Eye (tissue), 1 donor: ENCODE data around the gene NAT8.
"Not testable (repeated sequence)": the region's sequence is repeated elsewhere in the genome, so short reads cannot be mapped to it uniquely, and the experiment has no call there.

ENCODE experiments used
- DNase-seq: peaks from one replicate; pipeline ENCODE4 v3.0.0-alpha.2; 2015

NAT8 gene, protein sequence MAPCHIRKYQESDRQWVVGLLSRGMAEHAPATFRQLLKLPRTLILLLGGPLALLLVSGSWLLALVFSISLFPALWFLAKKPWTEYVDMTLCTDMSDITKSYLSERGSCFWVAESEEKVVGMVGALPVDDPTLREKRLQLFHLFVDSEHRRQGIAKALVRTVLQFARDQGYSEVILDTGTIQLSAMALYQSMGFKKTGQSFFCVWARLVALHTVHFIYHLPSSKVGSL

DNA sequence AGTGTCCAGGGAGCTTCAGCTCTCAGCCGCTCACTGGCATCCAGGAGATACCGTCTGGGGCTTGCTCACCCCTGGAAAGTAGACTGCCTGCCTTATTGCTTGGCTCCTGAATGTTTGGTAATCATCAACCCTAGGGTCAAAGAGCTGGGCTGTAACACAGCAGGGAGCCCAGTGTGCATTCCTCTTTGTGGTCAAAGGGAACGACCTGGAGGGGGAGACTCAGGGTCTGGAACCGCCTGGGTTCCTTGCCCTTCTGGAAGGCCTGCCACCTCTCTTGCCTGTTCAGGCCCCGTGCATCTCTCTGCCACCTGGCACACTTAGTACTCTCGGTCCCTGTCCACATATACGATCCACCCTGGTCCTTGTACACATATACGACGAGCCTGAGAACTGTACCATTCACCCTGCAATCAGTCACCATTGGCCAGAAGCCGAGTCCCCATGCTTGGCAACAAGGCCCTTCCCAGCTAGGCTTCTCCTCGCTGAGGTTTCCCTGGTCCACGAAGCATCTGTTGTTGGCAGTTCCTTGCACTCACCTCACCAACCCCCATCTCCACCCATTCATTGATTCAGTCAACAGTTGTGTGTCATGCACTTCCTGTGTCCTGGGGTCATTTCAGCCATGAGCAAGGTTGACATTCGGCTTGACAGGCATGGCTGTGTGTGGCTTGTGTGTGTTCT, at the start of gene NAT8:
Gene NAT8, minus strand, starts transcription at position 85 of the 681 bp plus-strand sequence. CDS start 794 bp downstream, outside the sequence.
- DNase-seq, result no peak

DNA sequence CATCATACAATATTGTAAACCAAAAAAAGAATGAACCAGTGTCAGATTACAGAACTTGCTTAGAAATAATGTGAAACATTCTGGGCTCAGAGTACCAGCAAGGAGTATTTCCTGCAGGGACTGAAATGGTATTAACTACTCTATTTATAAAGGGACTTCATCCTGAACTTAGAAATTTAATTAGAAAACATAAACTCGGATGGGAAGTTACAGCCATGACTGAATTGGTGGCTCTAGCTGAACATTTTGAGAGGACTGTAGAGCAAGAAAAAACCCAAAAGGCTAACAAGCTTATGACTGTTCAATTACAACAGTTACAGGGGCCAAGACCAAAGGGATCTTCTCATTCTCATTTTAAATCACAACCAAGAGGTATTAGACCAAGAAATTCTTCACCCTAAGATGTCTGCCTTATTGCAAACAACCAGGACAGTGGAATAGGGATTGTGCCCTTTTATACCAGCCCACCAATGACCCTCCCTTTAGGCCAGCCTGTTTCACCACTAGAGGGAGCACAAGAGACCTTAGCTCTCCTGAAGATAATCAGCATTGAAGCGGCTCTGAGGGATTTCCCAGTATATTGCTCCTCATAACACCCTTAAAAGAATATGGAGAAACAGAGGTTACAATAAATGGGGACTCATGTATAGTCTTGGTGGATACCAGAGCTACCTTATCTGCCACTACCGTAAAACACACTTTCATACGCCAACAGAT, 48.3 kb upstream of the NAT8 start:
- DNase-seq, result peak; percentile 35

DNA sequence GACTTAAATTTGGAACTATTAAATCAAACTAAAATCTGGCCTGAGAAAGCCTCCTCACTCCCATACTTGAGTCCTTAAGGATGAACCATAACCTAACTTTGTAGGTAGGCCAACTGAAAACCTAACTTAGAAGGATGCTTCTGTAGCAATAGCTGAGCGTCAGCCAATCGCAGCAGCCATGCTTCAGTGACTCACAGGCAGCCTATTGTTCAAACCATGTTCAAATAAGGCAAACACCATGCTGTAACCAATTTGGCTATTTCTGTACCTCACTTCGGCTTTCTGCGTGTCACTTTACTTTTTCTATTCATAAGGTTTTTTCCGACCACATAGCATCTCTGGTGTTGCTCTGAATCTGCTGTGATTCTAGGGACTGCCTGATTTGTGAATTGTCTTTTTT, 46.3 kb upstream of the NAT8 start:
- not testable (repeated sequence) for DNase-seq

DNA sequence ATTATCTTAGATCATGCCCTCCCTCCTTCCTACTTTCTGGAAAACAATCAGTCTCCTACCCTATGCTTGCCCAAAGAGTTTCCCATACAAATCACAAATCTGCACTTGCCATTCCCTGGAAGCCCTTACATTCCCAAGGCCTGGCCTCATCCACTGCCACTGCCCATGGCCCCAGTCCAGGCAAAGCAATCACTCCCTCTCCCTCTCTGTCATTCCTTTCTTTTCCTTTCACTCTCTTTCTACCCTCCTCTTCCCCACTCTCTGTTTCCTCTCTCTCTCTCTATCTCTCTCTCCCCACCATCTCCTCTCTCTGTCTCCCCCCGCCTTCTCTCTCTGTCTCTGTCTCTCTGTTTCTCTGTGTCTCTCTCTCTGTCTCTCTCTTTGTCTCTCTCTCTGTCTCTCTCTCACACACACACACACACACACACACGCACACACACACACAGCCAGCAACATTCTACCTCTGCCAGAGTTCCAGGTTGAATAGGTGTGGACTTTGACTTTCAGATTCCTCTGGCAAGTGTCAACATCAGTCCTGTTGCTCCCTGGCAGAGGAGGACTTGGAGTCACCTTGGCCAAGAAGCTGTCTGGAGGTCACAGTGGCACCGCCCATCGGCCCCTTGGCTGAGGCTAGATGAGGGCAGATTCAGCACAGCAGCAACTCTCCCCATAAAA, 43.7 kb upstream of the NAT8 start:
- DNase-seq, result no peak

DNA sequence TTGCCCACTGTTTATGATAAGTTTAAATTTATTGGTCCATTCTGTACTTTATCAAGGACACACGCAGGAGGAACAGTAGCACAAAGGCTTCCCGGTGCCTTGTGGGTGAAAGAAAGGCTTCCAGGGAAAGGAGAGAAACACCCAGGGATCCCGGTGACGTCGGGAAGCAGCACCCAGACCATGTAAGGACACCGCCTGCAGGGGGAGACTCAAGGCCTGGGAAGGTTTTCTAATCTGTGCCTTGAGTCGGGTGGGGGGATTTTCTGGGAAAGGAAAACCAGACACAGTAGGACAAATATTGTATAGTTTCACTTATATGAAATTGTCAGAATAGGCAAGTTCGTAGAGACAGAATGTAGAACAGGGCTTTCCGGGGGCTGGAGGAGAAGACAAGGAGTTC, 42.7 kb upstream of the NAT8 start:
- not testable (repeated sequence) for DNase-seq

DNA sequence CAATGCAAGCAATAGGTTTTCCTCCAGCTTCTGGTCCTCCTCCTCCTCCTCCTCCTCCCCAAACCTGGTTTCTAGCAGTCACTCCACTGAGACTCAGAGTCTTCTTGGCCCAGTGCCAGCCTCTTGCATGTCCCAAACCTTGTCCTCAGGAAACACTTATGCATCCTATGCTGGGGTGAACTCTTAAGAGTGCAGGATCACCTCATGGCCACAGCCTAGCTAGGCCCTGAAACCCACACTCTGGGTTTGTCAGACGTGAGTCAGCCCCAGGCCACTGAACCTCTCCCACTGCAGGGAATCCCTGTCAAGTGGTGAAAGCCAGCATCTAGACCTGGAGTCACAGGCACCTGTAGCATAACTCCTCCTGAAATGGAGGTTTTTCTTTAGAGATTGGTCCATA, 42.1 kb upstream of the NAT8 start:
- DNase-seq, result not testable (repeated sequence)

DNA sequence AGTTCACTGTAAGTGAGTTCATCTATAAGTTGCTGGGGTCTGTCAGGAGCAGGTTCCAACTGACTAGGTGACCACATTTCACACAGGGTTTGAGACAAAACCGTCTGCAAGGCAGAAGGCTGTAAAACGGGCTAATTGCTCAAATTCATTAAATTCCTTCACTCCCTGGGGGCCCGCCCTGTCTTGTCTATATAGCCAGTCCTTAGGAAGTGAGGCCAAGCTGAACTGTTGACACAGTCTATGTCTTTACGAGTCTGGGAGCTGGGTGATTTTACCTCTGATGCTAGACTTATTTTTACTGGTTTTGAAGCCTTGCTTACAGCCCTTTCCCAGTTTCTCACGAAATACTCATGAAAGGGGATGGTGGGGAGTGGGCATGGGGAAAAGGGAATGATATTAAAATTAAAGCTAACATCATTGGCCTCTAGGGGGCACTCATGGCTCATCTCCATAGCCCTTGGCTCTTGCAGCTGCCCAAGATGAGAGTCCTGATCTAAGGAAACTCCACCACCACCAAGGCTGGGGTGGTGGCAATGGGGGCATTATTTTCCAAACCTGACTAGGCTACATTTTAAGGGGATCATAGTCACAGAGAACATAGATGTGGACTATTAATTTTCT, 37.8 kb upstream of the NAT8 start:
- peak; percentile 49 for DNase-seq

DNA sequence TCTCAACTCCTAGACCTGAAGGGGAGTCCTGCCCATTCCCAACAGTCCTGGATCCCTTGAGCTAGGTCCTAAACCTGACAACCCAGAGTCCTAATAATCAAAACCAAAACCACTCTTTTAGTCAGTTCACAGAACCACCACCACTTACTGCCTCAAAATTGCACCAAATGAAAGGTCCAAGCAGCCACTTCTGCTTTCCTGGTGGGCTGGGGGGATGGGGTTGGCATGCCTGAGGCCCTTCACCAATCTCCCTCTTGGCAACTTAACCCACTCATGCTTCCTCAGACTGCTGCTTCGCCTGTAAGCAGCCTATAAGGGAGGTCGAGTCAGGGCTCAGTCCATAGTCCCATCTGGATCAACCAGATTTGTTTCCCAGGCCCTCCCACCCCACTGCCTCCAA, 37.0 kb upstream of the NAT8 start:
- DNase-seq, result not testable (repeated sequence)

DNA sequence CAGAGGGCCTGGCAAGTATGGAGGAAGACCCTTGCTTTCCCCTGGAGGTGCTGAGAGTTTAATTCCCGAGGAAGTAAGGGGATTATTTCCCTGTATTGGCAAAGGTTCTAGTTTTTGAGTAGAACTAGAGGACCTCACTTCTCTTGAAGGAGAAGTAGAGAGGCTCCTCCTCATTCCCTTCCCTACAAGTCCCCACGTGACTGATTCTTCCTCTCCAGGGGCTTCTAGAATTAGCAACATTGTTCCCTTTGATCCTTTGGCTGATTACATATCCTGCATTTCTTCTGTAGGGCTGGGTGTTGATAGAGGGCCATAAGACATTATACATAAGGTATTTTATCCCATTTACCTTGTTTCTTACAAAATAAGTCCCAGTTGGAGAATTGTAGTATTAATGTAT, 35.8 kb upstream of the NAT8 start:
- not testable (repeated sequence) for DNase-seq

DNA sequence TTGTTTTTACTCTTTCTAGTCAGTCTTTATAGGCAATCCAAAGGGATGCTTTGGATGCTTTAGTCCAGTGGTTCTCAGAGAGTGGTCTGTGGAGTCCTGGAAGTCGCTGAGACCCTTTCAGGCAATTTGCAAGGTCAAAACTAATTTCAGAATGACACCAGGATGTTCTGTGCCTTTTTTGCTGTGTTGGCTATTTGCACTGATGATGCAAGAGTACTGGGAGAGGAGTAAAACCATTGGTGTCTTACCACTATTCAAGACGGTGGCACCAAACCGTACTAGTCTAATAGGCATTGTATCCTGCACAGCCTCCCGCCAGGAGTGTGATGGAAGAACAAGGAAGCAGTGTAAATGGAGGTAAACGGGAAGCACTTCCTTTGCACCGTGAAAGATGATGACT, 34.0 kb upstream of the NAT8 start:
- DNase-seq, result not testable (repeated sequence)

DNA sequence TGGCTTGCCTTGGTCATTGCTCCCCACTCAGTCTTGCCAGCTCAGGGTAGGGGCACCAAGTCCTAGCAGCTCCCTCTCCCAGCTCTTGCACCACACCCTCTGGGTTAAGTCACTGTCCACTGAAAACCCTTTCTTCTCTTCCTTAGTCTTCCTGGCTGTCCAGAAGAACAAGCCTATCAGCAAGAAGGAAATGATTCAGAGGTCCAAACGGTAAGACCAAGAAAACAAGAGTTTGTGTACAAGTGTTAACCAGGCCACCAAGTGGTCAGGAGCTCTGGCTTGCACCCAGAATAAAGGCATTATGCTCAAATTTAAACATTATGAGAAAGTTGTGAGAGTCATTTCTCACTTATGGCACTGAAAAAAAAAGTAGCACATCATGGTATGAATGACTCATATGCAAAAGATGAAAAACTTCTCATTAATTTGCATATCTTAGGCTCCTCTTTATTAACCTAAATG, 32.5 kb upstream of the NAT8 start:
- not testable (repeated sequence) for DNase-seq

DNA sequence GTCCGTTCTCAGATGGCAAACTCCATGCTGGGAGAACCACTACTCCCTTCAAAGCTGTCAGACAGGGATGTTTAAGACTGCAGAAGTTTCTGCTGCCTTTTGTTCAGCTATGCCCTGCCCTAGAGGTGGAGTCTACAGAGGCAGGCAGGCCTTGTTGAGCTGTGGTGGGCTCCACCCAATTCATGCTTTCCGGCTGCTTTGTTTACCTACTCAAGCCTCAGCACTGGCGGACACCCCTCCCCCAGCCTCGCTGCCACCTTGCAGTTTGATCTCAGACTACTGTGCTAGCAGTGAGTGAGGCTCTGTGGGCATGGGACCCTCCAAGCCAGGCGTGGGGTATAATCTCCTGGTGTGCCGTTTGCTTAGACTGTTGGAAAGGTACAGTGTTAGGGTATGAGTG, 27.8 kb upstream of the NAT8 start:
- not testable (repeated sequence) for DNase-seq

DNA sequence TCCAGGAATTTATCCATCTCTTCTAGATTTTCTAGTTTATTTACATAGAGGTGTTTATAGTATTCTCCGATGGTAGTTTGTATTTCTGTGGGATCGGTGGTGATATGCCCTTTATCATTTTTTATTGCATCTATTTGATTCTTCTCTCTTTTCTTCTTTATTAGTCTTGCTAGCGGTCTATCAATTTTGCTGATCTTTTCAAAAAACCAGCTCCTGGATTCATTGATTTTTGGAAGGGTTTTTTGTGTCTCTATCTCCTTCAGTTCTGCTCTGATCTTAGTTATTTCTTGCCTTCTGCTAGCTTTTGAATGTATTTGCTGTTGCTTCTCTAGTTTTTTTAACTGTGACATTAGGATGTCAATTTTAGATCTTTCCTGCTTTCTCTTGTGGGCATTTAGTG, 25.0 kb upstream of the NAT8 start:
- not testable (repeated sequence) for DNase-seq

DNA sequence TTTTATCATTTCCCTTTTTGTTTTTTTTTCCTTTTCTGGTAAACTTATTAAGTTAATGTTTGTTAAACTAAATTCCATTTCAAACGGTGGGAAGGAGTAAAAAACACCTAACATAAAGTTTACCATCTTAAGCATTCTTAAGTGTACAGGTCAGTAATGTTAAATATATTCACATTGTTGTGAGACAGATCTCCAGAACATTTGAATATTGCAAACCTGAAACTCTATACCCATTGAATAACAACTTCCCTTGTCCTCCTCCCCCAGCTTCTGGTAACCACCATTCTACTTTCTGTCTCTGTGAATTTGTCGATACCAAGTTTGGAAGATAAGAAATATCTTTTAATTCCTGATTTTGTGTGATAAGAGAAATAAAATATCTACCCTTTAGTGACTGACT, 12.0 kb upstream of the NAT8 start:
- DNase-seq, result no peak

DNA sequence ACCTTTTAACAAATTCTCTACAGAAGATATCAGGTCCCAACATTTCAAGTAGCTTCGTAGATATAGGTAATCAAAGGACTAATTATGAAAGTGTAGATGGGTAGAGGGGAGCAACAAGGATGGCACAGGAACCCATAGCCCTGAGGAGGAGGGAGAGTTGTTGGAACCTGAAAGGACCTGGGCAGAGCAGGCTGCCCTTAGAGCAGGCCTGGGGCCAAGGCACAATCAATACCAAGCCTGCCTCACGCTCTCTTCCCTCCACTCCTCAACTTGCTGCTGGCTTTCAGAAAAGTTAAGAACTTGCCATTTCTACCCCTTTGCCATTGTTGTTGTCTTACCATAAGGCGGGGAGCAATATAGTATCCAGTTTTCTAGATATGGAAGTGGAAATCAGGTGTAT, 10.1 kb upstream of the NAT8 start:
- DNase-seq, result no peak

DNA sequence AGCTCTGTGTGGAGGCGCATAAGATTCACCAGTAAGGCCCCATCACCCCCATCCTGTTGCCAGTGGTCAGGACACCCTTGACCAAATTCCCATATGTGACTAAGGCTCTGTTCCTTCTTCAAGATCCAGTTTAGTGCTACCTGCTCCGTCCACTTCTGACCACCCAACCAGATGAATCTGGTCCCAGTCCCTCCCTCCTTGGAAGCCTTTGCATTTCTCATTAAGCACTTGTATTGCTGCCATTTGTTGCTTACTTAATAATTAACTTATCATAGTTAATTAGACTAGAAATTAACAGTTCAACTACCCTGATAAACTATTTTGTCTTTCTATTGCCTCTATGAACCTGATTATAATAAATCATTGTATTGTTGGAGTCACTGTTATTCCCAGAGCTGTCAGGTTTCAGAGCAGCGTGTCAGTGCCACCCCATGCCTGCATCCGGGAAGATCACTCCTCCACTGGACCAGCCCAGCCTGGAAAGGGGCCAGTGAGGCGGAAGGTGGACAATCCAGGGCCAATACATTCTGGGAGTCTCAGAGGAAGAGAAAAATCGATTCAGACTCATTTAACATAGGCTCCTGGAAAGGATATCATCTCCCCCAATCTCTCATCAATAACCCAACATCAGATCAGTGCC, 9.5 kb upstream of the NAT8 start:
- no peak for DNase-seq

DNA sequence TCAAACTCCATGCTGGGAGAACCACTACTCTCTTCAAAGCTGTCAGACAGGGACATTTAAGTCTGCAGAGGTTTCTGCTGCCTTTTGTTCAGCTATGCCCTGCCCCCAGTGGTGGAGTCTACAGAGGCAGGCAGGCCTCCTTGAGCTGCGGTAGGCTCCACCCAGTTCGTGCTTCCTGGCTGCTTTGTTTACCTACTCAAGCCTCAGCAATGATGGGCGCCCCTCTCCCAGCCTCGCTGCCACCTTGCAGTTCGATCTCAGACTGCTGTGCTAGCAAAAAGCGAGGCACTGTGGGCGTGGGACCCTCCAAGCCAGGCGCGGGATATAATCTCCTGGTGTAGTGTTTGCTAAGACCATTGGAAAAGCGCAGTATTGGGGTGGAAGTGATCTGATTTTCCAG, 5.5 kb upstream of the NAT8 start:
- not testable (repeated sequence) for DNase-seq

DNA sequence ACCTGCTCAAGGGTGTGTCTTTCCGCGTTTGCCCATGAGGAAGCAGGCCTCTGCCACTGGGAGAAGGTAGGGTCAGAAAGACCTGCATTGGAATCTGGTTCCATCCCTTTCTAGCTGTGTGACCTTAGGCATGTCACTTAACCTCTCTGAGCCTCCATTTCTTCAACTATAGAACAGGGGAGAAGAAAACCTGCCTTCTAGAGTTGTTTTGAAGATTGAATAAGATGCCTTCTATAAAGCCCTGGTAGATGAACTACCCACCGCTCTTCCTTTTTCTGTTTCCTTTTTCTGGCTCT, 507 bp downstream of the NAT8 start:
- DNase-seq, result no peak

DNA sequence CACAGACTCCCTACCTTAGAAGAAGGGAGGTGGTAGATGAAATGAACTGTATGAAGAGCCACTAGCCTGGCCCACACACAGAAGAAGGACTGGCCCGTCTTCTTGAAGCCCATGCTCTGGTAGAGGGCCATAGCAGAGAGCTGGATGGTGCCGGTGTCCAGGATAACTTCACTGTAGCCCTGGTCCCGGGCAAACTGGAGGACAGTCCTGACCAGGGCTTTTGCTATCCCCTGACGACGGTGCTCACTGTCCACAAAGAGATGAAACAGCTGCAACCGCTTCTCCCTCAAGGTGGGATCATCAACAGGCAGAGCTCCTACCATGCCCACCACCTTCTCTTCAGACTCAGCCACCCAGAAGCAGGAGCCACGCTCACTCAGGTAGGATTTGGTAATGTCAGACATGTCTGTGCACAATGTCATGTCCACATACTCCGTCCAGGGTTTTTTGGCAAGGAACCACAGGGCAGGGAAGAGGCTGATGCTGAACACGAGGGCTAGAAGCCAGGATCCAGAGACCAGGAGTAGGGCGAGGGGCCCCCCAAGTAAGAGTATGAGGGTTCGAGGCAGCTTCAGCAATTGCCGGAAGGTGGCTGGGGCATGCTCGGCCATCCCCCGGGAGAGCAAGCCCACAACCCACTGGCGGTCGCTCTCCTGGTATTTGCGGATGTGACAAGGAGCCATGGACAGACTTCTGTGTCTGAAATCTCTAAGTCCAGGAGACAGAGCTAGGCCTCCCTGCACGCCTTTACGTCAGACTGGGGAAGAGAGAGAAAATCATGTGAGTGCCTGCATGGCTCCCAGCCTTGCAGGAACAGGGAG, 1.1 kb downstream of the NAT8 start:
- DNase-seq, result no peak

DNA sequence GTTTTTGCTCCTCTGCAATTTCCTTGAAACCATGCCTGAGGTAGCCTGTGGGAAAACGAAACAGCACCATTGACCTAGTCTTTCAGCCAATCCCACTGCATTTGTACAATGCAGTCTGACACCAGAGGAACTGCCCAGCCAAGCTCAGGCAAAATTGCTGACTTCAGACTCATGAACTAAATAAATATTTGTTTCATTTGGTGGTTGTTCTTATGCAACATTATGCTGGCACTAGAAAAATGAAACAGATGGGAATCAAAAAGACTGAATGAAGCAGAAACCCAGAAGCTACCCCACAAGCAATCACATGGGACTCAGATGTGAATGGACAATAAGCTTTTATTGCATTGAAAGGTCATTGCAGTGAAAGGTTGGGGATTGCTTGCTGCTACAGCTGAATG, 1.7 kb downstream of the NAT8 start:
- no peak for DNase-seq

DNA sequence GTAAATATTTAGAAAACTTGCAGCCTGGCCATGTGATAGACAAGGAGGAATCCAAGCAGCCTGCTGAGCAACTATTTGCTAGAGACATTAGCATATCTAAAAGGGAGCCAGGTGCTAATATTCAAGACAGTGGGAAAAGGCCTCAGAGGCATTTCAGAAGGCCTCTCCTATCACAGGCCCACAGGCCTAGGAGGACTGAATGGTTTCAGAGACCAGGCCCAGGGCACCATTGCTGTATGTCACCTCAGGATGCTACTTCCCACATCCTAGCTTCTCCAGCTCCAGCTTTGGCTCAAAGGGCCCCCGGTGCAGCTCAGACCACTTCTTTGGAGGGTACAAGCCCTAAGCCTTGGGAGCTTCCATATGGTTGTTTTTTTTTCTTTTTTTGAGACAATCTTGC, 3.8 kb downstream of the NAT8 start:
- DNase-seq, result no peak

DNA sequence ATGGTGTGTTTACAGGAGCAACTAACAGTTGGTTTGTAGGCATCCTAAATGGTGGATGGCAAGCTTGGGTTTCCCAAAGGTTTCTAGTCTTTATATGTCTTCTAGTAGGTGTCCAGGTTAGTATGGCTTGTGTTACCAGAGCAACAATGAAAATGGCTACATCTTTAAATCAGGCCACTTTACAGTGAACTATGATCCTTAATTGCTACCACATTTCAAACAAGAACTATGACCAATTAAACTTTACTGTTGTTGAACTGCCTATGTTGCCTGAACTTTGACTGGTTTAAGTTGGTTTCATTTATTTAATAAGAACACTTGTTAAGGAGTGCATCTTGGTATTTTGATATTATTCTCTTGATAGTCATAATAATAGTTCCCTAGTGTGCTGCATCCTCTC, 5.2 kb downstream of the NAT8 start:
- not testable (repeated sequence) for DNase-seq
